Stomach (tissue), 4 donors: Measurements from ENCODE around the gene NRG3.

Source experiments
- POLR2AphosphoS5 ChIP-seq, 3 donors: sonication (generic); formaldehyde crosslinking; IDR thresholded peaks; one replicate each; pipeline ENCODE4 v1.6.1; 2016; ENCODE audit warnings: antibody characterized with exemption in 3 of 3
- TF ChIP-seq, protein P1 (sequence below), 7 experiments: fragments of 450-650 bp in 4 of 7; fragments of 200-600 bp in 3 of 7; sonication (generic) in 3 of 7; IDR thresholded peaks; one replicate each; pipeline ENCODE4 v1.5.1; 2016 to 2019; ENCODE audit warnings: antibody characterized with exemption in 7 of 7, control low read depth in 2 of 7, mild to moderate bottlenecking in 1 of 7

DNA sequence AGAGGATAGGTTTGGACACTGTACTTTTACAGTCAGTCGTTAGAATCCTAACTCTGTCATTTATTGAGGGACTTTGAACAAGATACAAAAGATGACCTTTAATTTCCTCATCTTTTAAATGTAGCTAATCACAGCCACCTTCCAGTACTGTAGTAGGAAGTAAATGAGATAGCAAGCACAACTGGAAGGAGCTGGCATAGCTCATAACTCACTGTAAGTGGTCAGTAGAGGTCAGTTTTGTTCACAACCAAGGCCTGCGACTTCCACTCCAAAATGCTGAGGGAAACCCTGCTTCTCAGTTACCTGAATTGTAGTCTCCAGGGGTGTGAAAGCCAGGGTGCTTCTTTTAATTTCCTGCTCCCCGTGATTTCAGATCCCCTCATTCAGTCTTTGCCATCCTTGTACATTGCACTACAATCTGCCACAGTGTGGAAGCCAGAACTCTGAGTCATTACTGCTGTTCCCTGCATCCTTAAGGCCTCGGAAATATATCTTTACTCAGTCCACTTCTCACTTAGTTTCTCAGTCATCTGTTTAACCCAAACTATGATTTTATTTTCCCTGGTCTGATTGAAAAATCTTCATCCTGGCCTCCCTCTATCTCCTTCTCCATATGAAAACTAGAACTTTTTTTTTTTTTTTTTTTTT, 361.2 kb downstream of the NRG3 start:
- TF ChIP-seq POLR2AphosphoS5 (IDR thresholded peaks at IDR 0.05) = no peak
- TF ChIP-seq, protein P1, sequence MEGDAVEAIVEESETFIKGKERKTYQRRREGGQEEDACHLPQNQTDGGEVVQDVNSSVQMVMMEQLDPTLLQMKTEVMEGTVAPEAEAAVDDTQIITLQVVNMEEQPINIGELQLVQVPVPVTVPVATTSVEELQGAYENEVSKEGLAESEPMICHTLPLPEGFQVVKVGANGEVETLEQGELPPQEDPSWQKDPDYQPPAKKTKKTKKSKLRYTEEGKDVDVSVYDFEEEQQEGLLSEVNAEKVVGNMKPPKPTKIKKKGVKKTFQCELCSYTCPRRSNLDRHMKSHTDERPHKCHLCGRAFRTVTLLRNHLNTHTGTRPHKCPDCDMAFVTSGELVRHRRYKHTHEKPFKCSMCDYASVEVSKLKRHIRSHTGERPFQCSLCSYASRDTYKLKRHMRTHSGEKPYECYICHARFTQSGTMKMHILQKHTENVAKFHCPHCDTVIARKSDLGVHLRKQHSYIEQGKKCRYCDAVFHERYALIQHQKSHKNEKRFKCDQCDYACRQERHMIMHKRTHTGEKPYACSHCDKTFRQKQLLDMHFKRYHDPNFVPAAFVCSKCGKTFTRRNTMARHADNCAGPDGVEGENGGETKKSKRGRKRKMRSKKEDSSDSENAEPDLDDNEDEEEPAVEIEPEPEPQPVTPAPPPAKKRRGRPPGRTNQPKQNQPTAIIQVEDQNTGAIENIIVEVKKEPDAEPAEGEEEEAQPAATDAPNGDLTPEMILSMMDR (IDR thresholded peaks at IDR 0.05) = no peak
